Subcutaneous adipose tissue (tissue), 4 donors: ENCODE data around the gene NR3C1. TPM values are rescaled to one million over a fixed set of nuclear protein-coding genes. Genes with fewer than 3 reads are reported as not detected.

Source experiments
- CTCF ChIP-seq: fragments of 450-650 bp; IDR thresholded peaks from one replicate; pipeline ENCODE4 v1.5.1; 2016; ENCODE audit warnings: low read depth, mild to moderate bottlenecking, control low read depth, antibody characterized with exemption, moderate library complexity
- total RNA-seq, 4 donors: library from RNA; depleted of rRNA; stranded (reverse); fragments of >200 nt; gene quantifications; one replicate each; pipeline ENCODE4 v1.1.0, GENCODE V29; 2016

The NR3C1 gene
- total RNA-seq, 4 donors from 2014 or later: 86.2 to 174 (median 95.1) TPM

GRCh38 chr5:143432658-143433239 is 29.3 kb upstream of the NR3C1 start:
- TF ChIP-seq CTCF: no peak

- no peak for TF ChIP-seq CTCF
Measured at GRCh38 chr5:143431789-143432188, 28.3 kb upstream of the NR3C1 start.

- TF ChIP-seq CTCF: no peak
Measured at GRCh38 chr5:143428738-143429420, 25.4 kb upstream of the NR3C1 start.

- TF ChIP-seq CTCF: no peak
Measured at GRCh38 chr5:143428155-143428554, 24.7 kb upstream of the NR3C1 start.

GRCh38 chr5:143427122-143427735 is 23.7 kb upstream of the NR3C1 start:
- no peak for TF ChIP-seq CTCF

- TF ChIP-seq CTCF: no peak
Measured at GRCh38 chr5:143426437-143426991, 23.0 kb upstream of the NR3C1 start.

- no peak for TF ChIP-seq CTCF
Measured at GRCh38 chr5:143425835-143426234, 22.3 kb upstream of the NR3C1 start.
